Neuronal stem cell (in vitro differentiated cells): Measurements from ENCODE around the gene CFAP300.

Experiments
- DNase-seq: peaks from one replicate; pipeline ENCODE4 v3.0.0-alpha.2; 2013; ENCODE audit warnings: low spot score
- H2AFZ ChIP-seq: one replicate; pipeline ENCODE4 v1.6.1; 2013; ENCODE audit warnings: mild to moderate bottlenecking, low read length, inconsistent platforms
- H2AK5ac ChIP-seq: 2 replicates; pipeline ENCODE4 v1.6.1; 2013; ENCODE audit warnings: low read depth, mild to moderate bottlenecking, inconsistent platforms, low read length, moderate library complexity, mixed read lengths
- H2BK120ac ChIP-seq: 2 replicates; pipeline ENCODE4 v1.6.1; 2013; ENCODE audit warnings: low read depth, mild to moderate bottlenecking, inconsistent platforms, low read length, moderate library complexity, mixed read lengths
- H2BK12ac ChIP-seq: one replicate; pipeline ENCODE4 v1.6.1; 2013; ENCODE audit warnings: low read length, inconsistent platforms
- H2BK15ac ChIP-seq: 2 replicates; pipeline ENCODE4 v1.6.1; 2013; ENCODE audit warnings: mild to moderate bottlenecking, low read length, inconsistent platforms, mixed read lengths
- H2BK5ac ChIP-seq: one replicate; pipeline ENCODE4 v1.6.1; 2013; ENCODE audit warnings: inconsistent platforms, mild to moderate bottlenecking, low read length, moderate library complexity
- H3K14ac ChIP-seq: one replicate; pipeline ENCODE4 v1.6.1; 2013; ENCODE audit warnings: low read length, inconsistent platforms
- H3K18ac ChIP-seq: 2 replicates; pipeline ENCODE4 v1.6.1; 2013; ENCODE audit warnings: low read length, inconsistent platforms
- H3K23ac ChIP-seq: 2 replicates; pipeline ENCODE4 v1.6.1; 2013; ENCODE audit warnings: low read depth, mild to moderate bottlenecking, mixed read lengths, low read length, inconsistent platforms; ENCODE audit not compliant: poor library complexity
- H3K27ac ChIP-seq: replicated peaks from 3 replicates; pipeline ENCODE4 v1.5.1; 2013; ENCODE audit warnings: low read length, inconsistent platforms
- H3K27me3 ChIP-seq, 3 experiments: 2 replicates each; pipeline ENCODE4 v1.6.1; 2013; ENCODE audit warnings: low read length in 3 of 3, mild to moderate bottlenecking in 2 of 3, inconsistent platforms in 1 of 3, low read depth in 1 of 3, mixed read lengths in 1 of 3, moderate library complexity in 1 of 3; ENCODE audit not compliant: control insufficient read depth in 3 of 3, insufficient read depth in 3 of 3
- H3K36me3 ChIP-seq, 2 donors: replicated peaks in 1 of 2; 2 replicates each; pipeline ENCODE4 v1.6.1; 2013; ENCODE audit warnings: low read length in 2 of 2; ENCODE audit not compliant: control insufficient read depth in 2 of 2, insufficient read depth in 2 of 2
- H3K4ac ChIP-seq: 2 replicates; pipeline ENCODE4 v1.6.1; 2013; ENCODE audit warnings: inconsistent platforms, mild to moderate bottlenecking, low read length, moderate library complexity
- H3K4me1 ChIP-seq, 2 donors: 1 replicate in 1 of 2; 2 replicates in 1 of 2; pipeline ENCODE4 v1.6.1; 2013; ENCODE audit warnings: low read length in 2 of 2, low read depth in 1 of 2; ENCODE audit not compliant: control insufficient read depth in 2 of 2, insufficient read depth in 1 of 2
- H3K4me2 ChIP-seq: one replicate; pipeline ENCODE4 v1.6.1; 2013; ENCODE audit warnings: mild to moderate bottlenecking, low read length, inconsistent platforms; ENCODE audit not compliant: insufficient read depth, poor library complexity, severe bottlenecking
- H3K4me3 ChIP-seq, 2 donors: 2 replicates each; pipeline ENCODE4 v1.5.1; 2013; ENCODE audit warnings: low read length in 2 of 2, mild to moderate bottlenecking in 2 of 2, inconsistent platforms in 1 of 2, moderate library complexity in 1 of 2
- H3K79me1 ChIP-seq: one replicate; pipeline ENCODE4 v1.6.1; 2013; ENCODE audit warnings: low read depth, mild to moderate bottlenecking, inconsistent platforms, low read length, moderate library complexity
- H3K9ac ChIP-seq: one replicate; pipeline ENCODE4 v1.6.1; 2013; ENCODE audit warnings: mild to moderate bottlenecking, low read depth, low read length, inconsistent platforms; ENCODE audit not compliant: poor library complexity
- H3K9me3 ChIP-seq, 2 donors: replicated peaks in 1 of 2; 2 replicates each; pipeline versions ENCODE3 to v1.6.1; 2013; ENCODE audit warnings: low read length in 2 of 2, mild to moderate bottlenecking in 2 of 2, inconsistent platforms in 1 of 2, low read depth in 1 of 2, mixed read lengths in 1 of 2, moderate library complexity in 1 of 2; ENCODE audit not compliant: control insufficient read depth in 2 of 2, insufficient read depth in 1 of 2
- H4K8ac ChIP-seq: one replicate; pipeline ENCODE4 v1.6.1; 2013; ENCODE audit warnings: low read depth, mild to moderate bottlenecking, inconsistent platforms, low read length, moderate library complexity
- H4K91ac ChIP-seq: one replicate; pipeline ENCODE4 v1.6.1; 2013; ENCODE audit warnings: low read length, low read depth, mild to moderate bottlenecking, inconsistent platforms; ENCODE audit not compliant: poor library complexity
- WGBS, 2 donors: extraction: QIAGEN DNeasy Blood & Tissue Kit; methylation state at CpG; one replicate each; pipeline ENCODE4 v1.1.7; 2013; ENCODE audit warnings: missing lambda C conversion rate in 2 of 2, mixed read lengths in 1 of 2; ENCODE audit not compliant: insufficient read length in 2 of 2, insufficient replicate concordance in 1 of 2; ENCODE audit errors: extremely low coverage in 2 of 2; 5-methylcytosine and 5-hydroxymethylcytosine counted together

Gene CFAP300

GRCh38 chr11:102071497-102072472 is 24.5 kb downstream of the CFAP300 start:
- Histone ChIP-seq H3K9ac (no peak overlapping the region), H3K79me1 (no peaks in the 10 kb centered on the region), H2BK12ac (no peak overlapping the region), H3K27ac (no peak overlapping the region), H4K8ac (no peak overlapping the region), H3K18ac (no peak overlapping the region), H2BK15ac (no peak overlapping the region), H3K36me3 (peaks cover 0 to 1% of the 10 kb centered on the region in 2 donors), H3K14ac (no peak overlapping the region), H2BK5ac (no peak overlapping the region), H3K4me3 (no peak overlapping the region), H3K4me1 (no peaks in the 10 kb centered on the region), H2AK5ac (no peak overlapping the region), H3K9me3 (peaks cover 10 to 26% of the 10 kb centered on the region in 2 donors), H2BK120ac (no peak overlapping the region), H3K4me2 (no peak overlapping the region), H3K4ac (no peak overlapping the region), H3K27me3 (no peaks in the 10 kb centered on the region), H4K91ac (no peak overlapping the region), H2AFZ (no peak overlapping the region), H3K23ac (no peak overlapping the region)
- no peak for DNase-seq
- no CpG with 5 or more reads among the region's 1 CpG for WGBS, 2 donors

- no CpG with 5 or more reads among the region's 2 CpGs for WGBS, 2 donors
- no peaks in the 10 kb centered on the region for H3K4me1 ChIP-seq
- no peaks in the 10 kb centered on the region for H3K79me1 ChIP-seq
- no peak overlapping the region for H3K4me2 ChIP-seq
- H3K14ac ChIP-seq = no peak overlapping the region
- no peak overlapping the region for H2BK15ac ChIP-seq
- no peak overlapping the region for H2BK5ac ChIP-seq
- H3K36me3 ChIP-seq = peaks cover 0 to 1% of the 10 kb centered on the region in 2 donors
- no peak overlapping the region for H4K8ac ChIP-seq
- no peak overlapping the region for H3K18ac ChIP-seq
- H4K91ac ChIP-seq = no peak overlapping the region
- no peak overlapping the region for H3K9ac ChIP-seq
- H3K23ac ChIP-seq = no peak overlapping the region
- DNase-seq = no peak
- no peak overlapping the region for H3K27ac ChIP-seq
- H2AFZ ChIP-seq = no peak overlapping the region
- no peak overlapping the region for H2BK12ac ChIP-seq
- no peak overlapping the region for H2BK120ac ChIP-seq
- H3K9me3 ChIP-seq = peaks cover 10 to 26% of the 10 kb centered on the region in 2 donors
- H3K4me3 ChIP-seq = peak overlapping the region in 1 of 2 donors; percentile 14
- H3K4ac ChIP-seq = no peak overlapping the region
- no peak overlapping the region for H2AK5ac ChIP-seq
- H3K27me3 ChIP-seq = no peaks in the 10 kb centered on the region
These were observed 26.0 kb downstream of the CFAP300 start for GRCh38 chr11:102073253-102073652.

GRCh38 chr11:102079625-102080024 is 32.4 kb downstream of the CFAP300 start:
- Histone ChIP-seq H2BK12ac (no peak overlapping the region), H2AFZ (no peak overlapping the region), H3K18ac (no peak overlapping the region), H3K4me2 (no peak overlapping the region), H4K8ac (no peak overlapping the region), H4K91ac (no peak overlapping the region), H3K79me1 (no peaks in the 10 kb centered on the region), H3K14ac (no peak overlapping the region), H3K36me3 (no peaks in the 10 kb centered on the region), H3K4me1 (no peaks in the 10 kb centered on the region), H3K4ac (no peak overlapping the region), H3K9ac (no peak overlapping the region), H3K9me3 (no peaks in the 10 kb centered on the region), H3K27ac (no peak overlapping the region), H3K4me3 (no peak overlapping the region), H2AK5ac (no peak overlapping the region), H2BK15ac (no peak overlapping the region), H3K23ac (no peak overlapping the region), H2BK5ac (no peak overlapping the region), H2BK120ac (no peak overlapping the region), H3K27me3 (no peaks in the 10 kb centered on the region)
- DNase-seq = no peak

- Histone ChIP-seq H3K23ac (no peak overlapping the region), H3K18ac (no peak overlapping the region), H3K4me3 (no peak overlapping the region), H3K9ac (no peak overlapping the region), H4K8ac (no peak overlapping the region), H2BK5ac (no peak overlapping the region), H2BK15ac (no peak overlapping the region), H4K91ac (no peak overlapping the region), H3K14ac (no peak overlapping the region), H2AK5ac (no peak overlapping the region), H3K9me3 (no peaks in the 10 kb centered on the region), H3K4me2 (no peak overlapping the region), H2AFZ (no peak overlapping the region), H3K27ac (no peak overlapping the region), H3K36me3 (no peaks in the 10 kb centered on the region), H3K4me1 (no peaks in the 10 kb centered on the region), H3K27me3 (no peaks in the 10 kb centered on the region), H2BK12ac (no peak overlapping the region), H3K79me1 (no peaks in the 10 kb centered on the region), H2BK120ac (no peak overlapping the region), H3K4ac (no peak overlapping the region)
- DNase-seq = no peak
- no CpG with 5 or more reads among the region's 7 CpGs for WGBS, 2 donors
These were observed 34.1 kb downstream of the CFAP300 start for GRCh38 chr11:102081313-102081712.
